GM18511 (cell line): ENCODE results near the gene SPECC1L.

Experiments used
- ATAC-seq: cut with Tn5 transposase; IDR thresholded peaks from one replicate; pipeline ENCODE4 v1.9.1; 2021; ENCODE audit warnings: mild to moderate bottlenecking, moderate library complexity; ENCODE audit not compliant: unreplicated experiment

The SPECC1L gene

DNA sequence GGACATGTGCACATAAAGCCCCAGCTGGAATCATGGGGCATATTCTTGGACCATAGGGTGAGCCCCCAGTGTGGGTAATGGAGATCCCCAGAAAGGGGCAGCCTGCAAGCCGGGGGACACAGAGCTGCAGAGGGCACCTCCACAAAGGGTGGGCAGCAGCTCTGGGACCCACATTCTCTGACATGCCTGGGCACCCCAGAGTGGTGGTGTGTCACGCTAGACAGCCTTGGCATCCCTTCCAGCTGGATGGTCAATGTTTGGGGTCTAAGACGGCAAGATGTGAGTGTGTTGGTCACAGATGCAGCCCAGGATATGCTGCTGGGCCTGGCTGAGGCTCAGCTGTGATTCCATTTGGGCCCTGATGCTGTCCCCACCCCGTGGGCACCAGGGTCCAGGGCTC is 166.5 kb downstream of the SPECC1L start:
- no peak for ATAC-seq

DNA sequence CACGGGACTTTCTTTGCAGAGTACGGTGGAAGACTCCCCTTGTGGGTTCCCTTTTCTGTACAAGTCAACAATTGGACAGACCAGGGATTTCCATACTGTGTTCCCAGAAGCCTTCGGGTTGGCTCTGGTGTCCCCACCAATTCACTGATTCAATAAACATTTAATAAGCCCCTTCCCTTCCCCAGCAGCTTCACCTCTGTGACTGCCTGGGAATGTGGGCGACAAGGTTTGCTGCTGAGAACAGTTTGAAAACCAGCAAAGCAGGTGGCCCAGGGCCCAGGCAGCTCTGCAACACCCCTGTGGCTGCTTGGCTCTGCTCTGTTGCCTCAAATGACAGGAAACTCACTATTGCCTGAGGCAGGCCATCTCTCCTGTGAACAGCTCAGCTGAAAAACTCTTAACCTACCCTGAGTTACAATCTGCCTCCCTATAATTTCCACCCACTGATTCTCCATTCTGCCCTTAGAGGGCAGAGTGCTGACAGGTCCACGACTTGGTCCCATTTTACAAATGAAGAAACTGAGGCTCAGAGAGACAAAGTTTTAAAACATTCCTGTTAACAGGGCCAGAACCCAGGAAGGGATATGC is 167.2 kb downstream of the SPECC1L start:
- ATAC-seq: peak; percentile 33

- ATAC-seq: no peak
These were observed 169.7 kb downstream of the SPECC1L start for GRCh38 chr22:24440270-24440717.

DNA sequence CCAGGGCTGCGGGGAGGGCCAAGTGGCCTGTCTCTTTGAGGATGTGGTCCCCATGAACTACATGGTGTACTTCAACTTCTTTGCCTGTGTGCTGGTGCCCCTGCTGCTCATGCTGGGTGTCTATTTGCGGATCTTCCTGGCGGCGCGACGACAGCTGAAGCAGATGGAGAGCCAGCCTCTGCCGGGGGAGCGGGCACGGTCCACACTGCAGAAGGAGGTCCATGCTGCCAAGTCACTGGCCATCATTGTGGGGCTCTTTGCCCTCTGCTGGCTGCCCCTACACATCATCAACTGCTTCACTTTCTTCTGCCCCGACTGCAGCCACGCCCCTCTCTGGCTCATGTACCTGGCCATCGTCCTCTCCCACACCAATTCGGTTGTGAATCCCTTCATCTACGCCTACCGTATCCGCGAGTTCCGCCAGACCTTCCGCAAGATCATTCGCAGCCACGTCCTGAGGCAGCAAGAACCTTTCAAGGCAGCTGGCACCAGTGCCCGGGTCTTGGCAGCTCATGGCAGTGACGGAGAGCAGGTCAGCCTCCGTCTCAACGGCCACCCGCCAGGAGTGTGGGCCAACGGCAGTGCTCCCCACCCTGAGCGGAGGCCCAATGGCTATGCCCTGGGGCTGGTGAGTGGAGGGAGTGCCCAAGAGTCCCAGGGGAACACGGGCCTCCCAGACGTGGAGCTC is 170.2 kb downstream of the SPECC1L start:
- no peak for ATAC-seq

DNA sequence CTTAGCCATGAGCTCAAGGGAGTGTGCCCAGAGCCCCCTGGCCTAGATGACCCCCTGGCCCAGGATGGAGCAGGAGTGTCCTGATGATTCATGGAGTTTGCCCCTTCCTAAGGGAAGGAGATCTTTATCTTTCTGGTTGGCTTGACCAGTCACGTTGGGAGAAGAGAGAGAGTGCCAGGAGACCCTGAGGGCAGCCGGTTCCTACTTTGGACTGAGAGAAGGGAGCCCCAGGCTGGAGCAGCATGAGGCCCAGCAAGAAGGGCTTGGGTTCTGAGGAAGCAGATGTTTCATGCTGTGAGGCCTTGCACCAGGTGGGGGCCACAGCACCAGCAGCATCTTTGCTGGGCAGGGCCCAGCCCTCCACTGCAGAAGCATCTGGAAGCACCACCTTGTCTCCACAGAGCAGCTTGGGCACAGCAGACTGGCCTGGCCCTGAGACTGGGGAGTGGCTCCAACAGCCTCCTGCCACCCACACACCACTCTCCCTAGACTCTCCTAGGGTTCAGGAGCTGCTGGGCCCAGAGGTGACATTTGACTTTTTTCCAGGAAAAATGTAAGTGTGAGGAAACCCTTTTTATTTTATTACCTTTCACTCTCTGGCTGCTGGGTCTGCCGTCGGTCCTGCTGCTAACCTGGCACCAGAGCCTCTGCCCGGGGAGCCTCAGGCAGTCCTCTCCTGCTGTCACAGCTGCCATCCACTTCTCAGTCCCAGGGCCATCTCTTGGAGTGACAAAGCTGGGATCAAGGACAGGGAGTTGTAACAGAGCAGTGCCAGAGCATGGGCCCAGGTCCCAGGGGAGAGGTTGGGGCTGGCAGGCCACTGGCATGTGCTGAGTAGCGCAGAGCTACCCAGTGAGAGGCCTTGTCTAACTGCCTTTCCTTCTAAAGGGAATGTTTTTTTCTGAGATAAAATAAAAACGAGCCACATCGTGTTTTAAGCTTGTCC is 171.0 kb downstream of the SPECC1L start:
- no peak for ATAC-seq

- ATAC-seq: no peak
These were observed 171.7 kb downstream of the SPECC1L start for GRCh38 chr22:24442352-24442744.

DNA sequence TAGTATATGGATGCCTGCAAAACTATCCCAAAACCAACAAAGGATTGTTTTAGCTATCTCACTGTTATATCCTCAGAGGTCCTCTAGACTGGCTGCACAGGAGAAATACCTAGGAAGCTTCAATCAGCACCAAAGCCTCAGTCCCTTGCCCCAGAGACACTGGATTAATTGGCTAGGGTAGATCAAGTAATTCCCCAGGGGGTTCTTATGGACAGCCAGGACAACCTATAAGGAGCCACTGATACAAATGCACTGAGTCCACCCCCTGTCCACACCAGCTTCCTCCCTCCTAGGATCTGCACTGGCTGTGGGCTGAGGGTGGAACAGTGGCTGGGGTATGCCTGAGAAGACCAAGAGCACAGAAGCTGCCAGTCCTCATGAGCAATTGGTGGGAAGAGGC is 173.0 kb downstream of the SPECC1L start:
- ATAC-seq: no peak

DNA sequence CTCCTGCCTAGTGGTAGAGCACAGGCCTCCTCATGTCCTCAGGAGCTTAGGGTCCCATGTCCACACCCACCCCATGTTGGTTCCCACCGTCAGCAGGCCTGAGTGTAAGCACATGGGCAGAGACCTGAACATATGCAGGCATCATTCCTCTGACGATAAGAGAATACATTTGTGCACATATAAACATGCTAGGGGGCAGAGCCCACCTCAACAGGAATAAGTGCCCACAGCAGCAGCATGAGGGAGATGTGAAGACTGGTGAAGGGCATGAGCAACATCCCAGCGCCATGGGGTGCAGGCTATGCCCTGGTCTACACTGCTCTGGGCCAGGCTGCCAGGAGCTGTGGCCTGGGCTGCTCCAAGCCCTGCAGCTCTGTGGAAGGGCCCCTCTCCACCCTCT is 173.6 kb downstream of the SPECC1L start:
- ATAC-seq: no peak

GRCh38 chr22:24444729-24445466 is 174.3 kb downstream of the SPECC1L start:
- ATAC-seq: no peak

DNA sequence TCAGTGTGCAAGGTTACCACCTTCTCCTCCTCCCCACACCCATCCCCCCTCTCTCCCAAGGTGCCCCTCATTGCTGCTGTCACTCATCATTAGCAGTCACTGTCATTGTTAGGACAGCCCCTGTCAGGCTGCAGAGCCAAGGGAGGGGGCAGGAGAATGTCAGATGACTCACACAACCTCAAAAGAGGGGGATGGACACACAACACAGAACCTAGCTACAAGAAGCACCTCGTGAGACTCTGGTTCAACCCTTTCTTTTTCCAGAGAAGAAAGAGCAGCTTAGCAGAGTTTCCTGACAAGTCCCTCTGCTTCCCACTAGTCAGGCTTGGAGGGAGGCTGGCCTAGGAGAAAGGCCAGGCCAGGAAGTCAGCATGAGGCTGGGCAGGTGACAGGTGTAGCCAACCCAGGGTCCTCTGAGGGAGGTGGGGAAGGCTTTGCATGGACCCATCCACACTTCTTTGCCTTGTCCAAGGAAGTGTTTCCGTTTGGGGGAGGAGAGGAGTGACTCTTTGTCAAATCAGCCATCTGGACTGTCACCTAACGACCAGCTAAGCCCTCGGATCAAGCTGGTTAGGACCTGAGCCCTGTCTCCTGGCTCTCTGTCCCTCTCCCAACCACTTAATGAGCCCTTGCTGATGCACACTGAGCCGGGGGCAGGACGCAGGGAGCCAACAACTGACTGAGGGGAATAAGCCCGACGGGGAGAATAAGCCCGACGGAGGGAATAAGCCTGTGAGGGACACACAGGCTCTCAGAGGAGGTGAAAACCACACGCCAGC is 175.0 kb downstream of the SPECC1L start:
- ATAC-seq: no peak

GRCh38 chr22:24446260-24446611 is 175.6 kb downstream of the SPECC1L start:
- no peak for ATAC-seq

- ATAC-seq: no peak
These were observed 180.0 kb downstream of the SPECC1L start for GRCh38 chr22:24450610-24451009.

DNA sequence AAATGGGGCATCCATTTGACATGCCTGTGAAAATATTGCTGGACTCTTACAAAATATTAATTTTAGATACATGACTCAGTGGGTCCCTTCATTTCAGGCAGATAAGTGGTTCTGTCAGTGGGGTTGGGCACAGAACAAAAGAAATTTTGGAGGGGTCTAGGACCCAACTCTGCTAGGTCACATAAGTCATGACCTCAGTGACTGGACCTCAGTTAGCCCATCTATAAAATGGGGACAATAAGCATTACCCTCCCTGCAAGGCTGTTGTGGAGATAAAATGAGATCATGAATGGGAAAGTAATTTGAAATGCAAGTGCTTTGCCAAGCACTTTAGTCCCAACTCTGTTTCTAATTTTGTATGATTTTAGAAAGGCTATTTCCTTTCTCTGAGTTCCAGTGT is 180.5 kb downstream of the SPECC1L start:
- no peak for ATAC-seq

GRCh38 chr22:24453853-24454252 is 183.2 kb downstream of the SPECC1L start:
- ATAC-seq: no peak

- ATAC-seq: no peak
These were observed 184.4 kb downstream of the SPECC1L start for GRCh38 chr22:24455039-24455438.

- no peak for ATAC-seq
These were observed 185.3 kb downstream of the SPECC1L start for GRCh38 chr22:24455751-24456426.

DNA sequence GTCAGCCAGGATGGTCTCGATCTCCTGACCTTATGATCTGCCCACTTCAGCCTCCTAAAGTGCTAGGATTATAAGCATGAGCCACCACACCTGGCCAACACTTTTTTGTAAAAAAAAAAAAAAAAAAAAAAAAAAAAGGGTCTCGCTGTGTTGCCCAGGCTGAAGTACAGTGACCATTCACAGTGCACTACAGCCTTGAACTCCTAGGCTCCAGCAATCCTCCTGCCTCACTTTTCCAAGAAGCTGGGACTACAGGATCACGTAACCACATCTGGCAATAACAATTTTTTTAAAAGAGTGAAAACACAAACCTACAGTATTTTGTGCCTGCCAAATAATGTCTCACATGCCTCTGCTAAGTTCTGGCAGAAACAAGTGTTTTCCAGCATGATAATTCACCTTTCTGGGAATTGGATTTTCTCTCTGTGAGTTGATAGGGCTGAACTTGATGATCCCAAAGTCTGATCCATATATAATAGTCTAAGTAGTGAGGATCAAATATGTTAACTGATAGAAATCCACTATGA is 187.3 kb downstream of the SPECC1L start:
- ATAC-seq: no peak

DNA sequence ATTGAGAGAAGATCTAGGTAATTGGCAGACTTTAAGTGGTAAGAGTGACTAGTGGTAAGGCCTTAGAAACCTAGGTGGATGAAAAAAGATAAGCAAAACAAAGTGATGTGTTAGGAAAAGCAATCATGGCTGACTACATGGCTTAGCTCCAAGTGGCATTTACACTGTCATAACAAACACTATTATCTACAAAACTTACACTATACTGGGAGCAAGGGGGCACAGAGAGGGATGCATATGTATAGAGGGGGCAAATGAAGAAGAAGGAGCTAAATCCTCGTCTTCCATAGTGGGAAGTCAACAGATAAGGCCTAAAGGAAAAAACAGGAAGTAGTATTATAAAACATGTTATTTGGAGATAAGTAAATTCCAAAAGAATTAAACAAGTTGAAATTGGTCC is 189.3 kb downstream of the SPECC1L start:
- no peak for ATAC-seq

GRCh38 chr22:24460418-24461089 is 189.9 kb downstream of the SPECC1L start:
- no peak for ATAC-seq
